Tibial nerve (tissue), 4 donors: ENCODE measurements around the gene OXCT1. TPM values are rescaled to one million over a fixed set of nuclear protein-coding genes. Genes with fewer than 3 reads are reported as not detected.

Experiments used
- DNase-seq, 2 donors: peaks; one replicate each; pipeline ENCODE4 v3.0.0-alpha.2; 2019; ENCODE audit warnings: low spot score in 2 of 2
- H3K27ac ChIP-seq, 4 donors: fragments of 200-600 bp; sonication (generic) in 3 of 4; one replicate each; pipeline ENCODE4 v1.5.1; 2017 to 2019; ENCODE audit warnings: mild to moderate bottlenecking in 1 of 4
- H3K27me3 ChIP-seq, 2 donors: fragments of 200-600 bp; sonication (generic) in 1 of 2; one replicate each; pipeline versions ENCODE4 v1.5.1 to v1.6.0; 2017 to 2019
- H3K36me3 ChIP-seq, 3 donors: fragments of 200-600 bp; sonication (generic); one replicate each; pipeline ENCODE4 v1.5.1; 2018 to 2019
- H3K4me1 ChIP-seq, 4 donors: fragments of 200-600 bp; sonication (generic) in 3 of 4; one replicate each; pipeline ENCODE4 v1.5.1; 2017 to 2019
- H3K4me3 ChIP-seq, 4 donors: fragments of 200-600 bp; sonication (generic) in 3 of 4; one replicate each; pipeline ENCODE4 v1.5.1; 2017 to 2019; ENCODE audit warnings: mild to moderate bottlenecking in 1 of 4, moderate library complexity in 1 of 4
- H3K9me3 ChIP-seq, 4 donors: fragments of 200-600 bp; sonication (generic) in 3 of 4; one replicate each; pipeline ENCODE4 v1.5.1; 2017 to 2019
- EP300 ChIP-seq, 2 donors: sonication (generic); formaldehyde crosslinking; IDR thresholded peaks; one replicate each; pipeline ENCODE4 v1.6.1; 2017; ENCODE audit warnings: antibody characterized with exemption in 2 of 2, mild to moderate bottlenecking in 1 of 2
- POLR2A ChIP-seq, 2 donors: fragments of 450-650 bp; IDR thresholded peaks; one replicate each; pipeline ENCODE4 v1.6.1; 2017; ENCODE audit warnings: antibody characterized with exemption in 2 of 2, mild to moderate bottlenecking in 2 of 2, moderate library complexity in 2 of 2
- WGBS, 2 donors: methylation state at CpG; one replicate each; pipeline ENCODE4 v1.1.5; 2018; 5-methylcytosine and 5-hydroxymethylcytosine counted together
- total RNA-seq, 4 donors: library from RNA; depleted of rRNA; stranded (reverse); fragments of >200 nt; gene quantifications; one replicate each; pipeline ENCODE4 v1.1.0, GENCODE V29; 2016
- TF ChIP-seq, protein P1 (sequence below), 5 experiments: fragments of 200-600 bp in 3 of 5; fragments of 450-650 bp in 2 of 5; sonication (generic) in 3 of 5; IDR thresholded peaks; one replicate each; pipeline ENCODE4 v1.5.1; 2016 to 2019; ENCODE audit warnings: antibody characterized with exemption in 5 of 5, mild to moderate bottlenecking in 3 of 5, moderate library complexity in 2 of 5

Gene OXCT1
- total RNA-seq, 4 donors from 2014 or later = 20.4 to 41.2 (median 26.0) TPM

DNA sequence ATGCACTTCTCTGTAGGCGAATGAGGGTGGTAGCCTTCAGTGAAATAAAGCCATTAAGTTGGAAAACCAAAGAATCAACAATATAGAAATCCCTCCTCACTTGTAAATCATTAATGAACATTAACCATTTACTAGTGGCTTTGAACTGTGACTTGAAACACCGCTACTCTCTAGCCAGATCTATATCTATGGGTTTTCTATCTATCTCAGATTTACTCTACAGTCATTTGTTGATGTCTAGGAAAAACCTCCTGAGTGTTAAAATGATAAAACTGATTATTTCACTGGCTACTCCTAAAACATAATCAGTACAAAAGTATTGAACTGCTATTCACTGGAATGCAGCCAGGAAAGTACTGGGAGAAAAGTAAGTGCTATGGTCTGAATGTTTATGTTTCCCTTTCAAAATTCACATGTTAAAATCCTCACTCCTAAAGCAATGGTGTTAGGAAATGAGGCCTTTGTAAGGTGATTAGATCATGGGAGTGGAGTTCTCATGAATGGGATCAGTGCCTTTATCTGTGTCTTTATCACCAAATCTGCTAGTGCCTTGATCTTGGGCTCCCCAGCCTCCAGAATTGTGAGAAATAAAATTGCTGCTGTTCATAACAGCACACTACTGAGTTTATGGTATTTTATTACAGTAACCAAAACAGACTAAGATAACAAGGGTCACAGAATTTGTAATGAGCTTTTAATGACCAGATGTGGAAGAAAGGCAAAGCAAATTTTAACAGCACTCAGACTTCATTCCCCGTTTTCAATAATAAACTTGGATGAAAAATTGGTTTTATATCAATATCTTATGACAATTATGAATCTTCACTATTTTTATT lies 8.6 kb upstream of the OXCT1 start:
- 63 to 65% methylated on average over 3 of the region's 3 CpGs for WGBS, 2 donors
- TF ChIP-seq, protein P1, sequence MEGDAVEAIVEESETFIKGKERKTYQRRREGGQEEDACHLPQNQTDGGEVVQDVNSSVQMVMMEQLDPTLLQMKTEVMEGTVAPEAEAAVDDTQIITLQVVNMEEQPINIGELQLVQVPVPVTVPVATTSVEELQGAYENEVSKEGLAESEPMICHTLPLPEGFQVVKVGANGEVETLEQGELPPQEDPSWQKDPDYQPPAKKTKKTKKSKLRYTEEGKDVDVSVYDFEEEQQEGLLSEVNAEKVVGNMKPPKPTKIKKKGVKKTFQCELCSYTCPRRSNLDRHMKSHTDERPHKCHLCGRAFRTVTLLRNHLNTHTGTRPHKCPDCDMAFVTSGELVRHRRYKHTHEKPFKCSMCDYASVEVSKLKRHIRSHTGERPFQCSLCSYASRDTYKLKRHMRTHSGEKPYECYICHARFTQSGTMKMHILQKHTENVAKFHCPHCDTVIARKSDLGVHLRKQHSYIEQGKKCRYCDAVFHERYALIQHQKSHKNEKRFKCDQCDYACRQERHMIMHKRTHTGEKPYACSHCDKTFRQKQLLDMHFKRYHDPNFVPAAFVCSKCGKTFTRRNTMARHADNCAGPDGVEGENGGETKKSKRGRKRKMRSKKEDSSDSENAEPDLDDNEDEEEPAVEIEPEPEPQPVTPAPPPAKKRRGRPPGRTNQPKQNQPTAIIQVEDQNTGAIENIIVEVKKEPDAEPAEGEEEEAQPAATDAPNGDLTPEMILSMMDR (IDR thresholded peaks at IDR 0.05) = no peak
- no peak for TF ChIP-seq EP300 (IDR thresholded peaks at IDR 0.05)
- no peak for TF ChIP-seq POLR2A (IDR thresholded peaks at IDR 0.05)
- no peaks in the 10 kb centered on the region for H3K9me3 ChIP-seq
- H3K27ac ChIP-seq = no peak overlapping the region
- H3K4me3 ChIP-seq = no peak overlapping the region
- H3K36me3 ChIP-seq = no peaks in the 10 kb centered on the region
- H3K4me1 ChIP-seq = no peaks in the 10 kb centered on the region
- no peaks in the 10 kb centered on the region for H3K27me3 ChIP-seq
- DNase-seq = no peak

- TF ChIP-seq POLR2A (IDR thresholded peaks at IDR 0.05) (no peak), EP300 (IDR thresholded peaks at IDR 0.05) (no peak)
- TF ChIP-seq, protein P1 (IDR thresholded peaks at IDR 0.05) = no peak
- H3K4me1 ChIP-seq = no peaks in the 10 kb centered on the region
- H3K9me3 ChIP-seq = no peaks in the 10 kb centered on the region
- H3K27me3 ChIP-seq = no peaks in the 10 kb centered on the region
- no peak overlapping the region for H3K27ac ChIP-seq
- 62 to 66% methylated on average over 2 of the region's 2 CpGs for WGBS, 2 donors
- DNase-seq = no peak
- H3K4me3 ChIP-seq = no peak overlapping the region
- H3K36me3 ChIP-seq = no peaks in the 10 kb centered on the region
Observed at GRCh38 chr5:41878173-41878572, 7.9 kb upstream of the OXCT1 start.

GRCh38 chr5:41877408-41877807 lies 7.2 kb upstream of the OXCT1 start:
- no peak overlapping the region for H3K4me3 ChIP-seq
- H3K27me3 ChIP-seq = no peaks in the 10 kb centered on the region
- DNase-seq = no peak
- no peaks in the 10 kb centered on the region for H3K36me3 ChIP-seq
- 91 to 93% methylated on average over 1 of the region's 1 CpG for WGBS, 2 donors
- peaks cover 0 to under 1% (median 0%) of the 10 kb centered on the region in 4 donors for H3K4me1 ChIP-seq
- H3K27ac ChIP-seq = no peak overlapping the region
- no peaks in the 10 kb centered on the region for H3K9me3 ChIP-seq
- no peak for TF ChIP-seq POLR2A (IDR thresholded peaks at IDR 0.05)
- no peak for TF ChIP-seq EP300 (IDR thresholded peaks at IDR 0.05)
- TF ChIP-seq, protein P1 (IDR thresholded peaks at IDR 0.05) = no peak

- Histone ChIP-seq H3K9me3 (no peaks in the 10 kb centered on the region), H3K27me3 (no peaks in the 10 kb centered on the region), H3K27ac (no peak overlapping the region), H3K4me1 (peaks cover 0 to 8% (median 0%) of the 10 kb centered on the region in 4 donors), H3K4me3 (no peak overlapping the region), H3K36me3 (no peaks in the 10 kb centered on the region)
- no peak for TF ChIP-seq EP300 (IDR thresholded peaks at IDR 0.05)
- TF ChIP-seq POLR2A (IDR thresholded peaks at IDR 0.05) = no peak
- TF ChIP-seq, protein P1 (IDR thresholded peaks at IDR 0.05) = no peak
- DNase-seq = no peak
- WGBS, 2 donors = 72 to 76% methylated on average over 2 of the region's 2 CpGs
Observed at GRCh38 chr5:41876678-41877077, 6.5 kb upstream of the OXCT1 start.

- Histone ChIP-seq H3K36me3 (no peaks in the 10 kb centered on the region), H3K27me3 (no peaks in the 10 kb centered on the region), H3K4me3 (no peak overlapping the region), H3K9me3 (no peaks in the 10 kb centered on the region), H3K4me1 (peaks cover 0 to 21% (median 3%) of the 10 kb centered on the region in 4 donors), H3K27ac (no peak overlapping the region)
- DNase-seq = no peak
- TF ChIP-seq EP300 (IDR thresholded peaks at IDR 0.05) = no peak
- TF ChIP-seq, protein P1 (IDR thresholded peaks at IDR 0.05) = no peak
- no peak for TF ChIP-seq POLR2A (IDR thresholded peaks at IDR 0.05)
Observed at GRCh38 chr5:41875121-41875520, 4.9 kb upstream of the OXCT1 start.
